ENCODE results near the gene TPD52L1.

- TF ChIP-seq EZH2 (IDR thresholded peaks at IDR 0.05; ENCODE audit: insufficient read depth, poor library complexity, severe bottlenecking) (no peak), EZH2phosphoT487 (IDR thresholded peaks at IDR 0.05; ENCODE audit: insufficient read depth, low read depth) (no peak)
Observed at GRCh38 chr6:125287718-125288117, 134.1 kb downstream of the TPD52L1 start.
